ENCODE measurements around the gene RAB3GAP2.

GRCh38 chr1:220221269-220221668 lies 51.0 kb downstream of the RAB3GAP2 start:
- TF ChIP-seq CTCF (conservative IDR thresholded peaks at IDR 0.05 in 1 of 2, IDR thresholded peaks at IDR 0.05 in 1 of 2; ENCODE audit: extremely low read depth in 1 of 2, insufficient read depth in 1 of 2, low read depth in 1 of 2, low read length in 2 of 2), result no peak
- no peak for TF ChIP-seq EZH2 (IDR thresholded peaks at IDR 0.05; ENCODE audit: borderline replicate concordance, low read length)
